IMR-90 (cell line): Measurements from ENCODE around the gene SFSWAP. TPM values are rescaled to one million over a fixed set of nuclear protein-coding genes. Genes with fewer than 3 reads are reported as not detected.
"Not testable (repeated sequence)": the region's sequence is repeated elsewhere in the genome, so short reads cannot be mapped to it uniquely, and the experiment has no call there.

Experiments
- ATAC-seq: fragments of 200-7000 bp; cut with Tn5 transposase; 2 replicates; pipeline ENCODE4 v1.9.1; 2020; ENCODE audit warnings: low read depth, mild to moderate bottlenecking, moderate library complexity
- BruUV-seq: library from RNA; stranded (reverse); fragments of 400-500 nt; replicated peaks from 2 replicates; lab custom pipeline; 2021; lab: Mats Ljungman, UMichigan
- CTCF ChIA-PET: fragments of 300-600 bp; formaldehyde crosslinking; extraction: SDS; loops from one replicate; lab custom pipeline; 2021; ENCODE audit warnings: antibody characterized with exemption; lab: Yijun Ruan, JAX
- POLR2A ChIA-PET: fragments of 300-600 bp; sonication (Branson Sonifier 250); formaldehyde crosslinking; loops from one replicate; lab custom pipeline; 2022; ENCODE audit warnings: antibody characterized with exemption; ENCODE audit not compliant: unreplicated experiment; lab: Charles Lee
- DNase-seq: peaks from one replicate; pipeline ENCODE4 v3.0.0; 2013
- H2AFZ ChIP-seq: replicated peaks from 2 replicates; pipeline ENCODE3; 2013; ENCODE audit warnings: low read length, mild to moderate bottlenecking; ENCODE audit not compliant: poor library complexity
- H2AK5ac ChIP-seq: 2 replicates; pipeline ENCODE4 v1.6.1; 2013; ENCODE audit warnings: low read depth, low read length, inconsistent platforms
- H2AK9ac ChIP-seq: replicated peaks from 2 replicates; pipeline ENCODE3; 2013; ENCODE audit warnings: mild to moderate bottlenecking, low read depth, low read length, moderate library complexity; ENCODE audit not compliant: poor library complexity
- H2BK120ac ChIP-seq: 2 replicates; pipeline ENCODE4 v1.6.1; 2013; ENCODE audit warnings: low read depth, low read length, inconsistent platforms
- H2BK15ac ChIP-seq: 3 replicates; pipeline ENCODE4 v1.6.1; 2013; ENCODE audit warnings: low read depth, low read length, inconsistent platforms
- H2BK20ac ChIP-seq: 2 replicates; pipeline ENCODE4 v1.6.1; 2013; ENCODE audit warnings: low read depth, mild to moderate bottlenecking, inconsistent platforms, low read length, moderate library complexity
- H2BK5ac ChIP-seq: 2 replicates; pipeline ENCODE4 v1.6.1; 2013; ENCODE audit warnings: mild to moderate bottlenecking, low read depth, low read length, inconsistent platforms; ENCODE audit not compliant: poor library complexity, severe bottlenecking
- H3K14ac ChIP-seq: replicated peaks from 2 replicates; pipeline ENCODE4 v1.6.1; 2013; ENCODE audit warnings: low read depth, low read length, inconsistent platforms
- H3K18ac ChIP-seq: 2 replicates; pipeline ENCODE4 v1.6.1; 2013; ENCODE audit warnings: low read depth, low read length, control low read depth
- H3K23ac ChIP-seq: 2 replicates; pipeline ENCODE4 v1.6.1; 2013; ENCODE audit warnings: low read depth, low read length, inconsistent platforms
- H3K27ac ChIP-seq: 2 replicates; pipeline ENCODE4 v1.5.1; 2013; ENCODE audit warnings: mild to moderate bottlenecking, control low read depth, low read length; ENCODE audit not compliant: insufficient read depth
- H3K27me3 ChIP-seq: 2 replicates; pipeline ENCODE4 v1.6.1; 2013; ENCODE audit warnings: low read length; ENCODE audit not compliant: control insufficient read depth, insufficient read depth
- H3K36me3 ChIP-seq: 2 replicates; pipeline ENCODE4 v1.6.1; 2013; ENCODE audit warnings: low read length, mixed read lengths; ENCODE audit not compliant: control insufficient read depth, insufficient read depth
- H3K4ac ChIP-seq: 2 replicates; pipeline ENCODE4 v1.6.1; 2013; ENCODE audit warnings: low read depth, low read length, inconsistent platforms
- H3K4me1 ChIP-seq: 2 replicates; pipeline ENCODE4 v1.6.1; 2013; ENCODE audit warnings: low read length, mixed read lengths; ENCODE audit not compliant: control insufficient read depth, insufficient read depth
- H3K4me2 ChIP-seq: 2 replicates; pipeline ENCODE4 v1.6.1; 2013; ENCODE audit warnings: low read depth, mild to moderate bottlenecking, control low read depth, low read length, moderate library complexity
- H3K4me3 ChIP-seq: 2 replicates; pipeline ENCODE4 v1.5.1; 2013; ENCODE audit warnings: low read depth, mild to moderate bottlenecking, control low read depth, low read length, moderate library complexity; ENCODE audit not compliant: insufficient read depth
- H3K56ac ChIP-seq: 2 replicates; pipeline ENCODE4 v1.6.1; 2013; ENCODE audit warnings: low read length, inconsistent platforms; ENCODE audit not compliant: insufficient read depth; ENCODE audit errors: extremely low read depth
- H3K79me1 ChIP-seq, 2 experiments: 2 replicates each; pipeline ENCODE4 v1.6.1; 2013; ENCODE audit warnings: low read length in 2 of 2, inconsistent platforms in 1 of 2, low read depth in 1 of 2
- H3K9ac ChIP-seq: 2 replicates; pipeline ENCODE4 v1.6.1; 2013; ENCODE audit warnings: low read depth, low read length, control low read depth
- H3K9me1 ChIP-seq: 2 replicates; pipeline ENCODE4 v1.6.1; 2013; ENCODE audit warnings: low read length, inconsistent platforms; ENCODE audit not compliant: insufficient read depth
- H3K9me3 ChIP-seq: 2 replicates; pipeline ENCODE4 v1.6.1; 2013; ENCODE audit warnings: low read length; ENCODE audit not compliant: control insufficient read depth, insufficient read depth
- H4K20me1 ChIP-seq: 2 replicates; pipeline ENCODE4 v1.6.1; 2013; ENCODE audit warnings: low read length, inconsistent platforms; ENCODE audit not compliant: insufficient read depth
- H4K5ac ChIP-seq: 2 replicates; pipeline ENCODE4 v1.6.1; 2013; ENCODE audit warnings: mild to moderate bottlenecking, low read depth, low read length, control low read depth
- H4K8ac ChIP-seq, 2 experiments: 2 replicates each; pipeline ENCODE4 v1.6.1; 2013; ENCODE audit warnings: low read depth in 2 of 2, low read length in 2 of 2, control low read depth in 1 of 2, inconsistent platforms in 1 of 2
- H4K91ac ChIP-seq: 2 replicates; pipeline ENCODE4 v1.6.1; 2013; ENCODE audit warnings: low read depth, low read length, inconsistent platforms; ENCODE audit not compliant: insufficient read depth
- WGBS, 2 experiments: methylation state at CpG; one replicate each; pipeline versions ENCODE4 v1.1.5 to v1.1.7; 2013; ENCODE audit warnings: missing lambda C conversion rate in 2 of 2; ENCODE audit not compliant: insufficient read length in 1 of 2; ENCODE audit errors: extremely low coverage in 2 of 2; 5-methylcytosine and 5-hydroxymethylcytosine counted together
- dilution Hi-C: fragments of 300-500 bp; cut with HindIII; formaldehyde crosslinking; loops from one replicate; pipeline ENCODE4 v1.14.3; 2018; ENCODE audit warnings: low sequenced_read_pairs; ENCODE audit not compliant: unreplicated experiment
- in situ Hi-C: fragments of 300-500 bp; cut with MboI; formaldehyde crosslinking; loops from 3 replicates; pipeline ENCODE4 v1.14.3; 2019; ENCODE audit warnings: low sequenced_read_pairs, inconsistent platforms, mixed read lengths
- intact Hi-C: fragments of 100-400 bp; cut with micrococcal nuclease; formaldehyde crosslinking; loops from 2 replicates; pipeline ENCODE4 v1.10.0; 2022
- polyA plus RNA-seq, 3 experiments: library from polyadenylated mRNA; depleted of rRNA; stranded (reverse); fragments of >200 nt; gene quantifications; 2 replicates each; pipeline ENCODE4 v1.2.3, GENCODE V29; 2012; ENCODE audit warnings: low replicate concordance in 1 of 3
- total RNA-seq: library from RNA; depleted of rRNA; stranded (reverse); fragments of >200 nt; gene quantifications from 2 replicates; pipeline ENCODE4 v1.2.3, GENCODE V29; 2012

The SFSWAP gene
- total and polyA plus RNA-seq, 2 of the 4 experiments (the other 2 are of a cell fraction): 19.7 to 22.4 TPM

- H3K79me1 ChIP-seq: peaks cover 10 to 20% of the 10 kb centered on the region in 2 experiments; a peak in 3 of 4 replicates
- H3K36me3 ChIP-seq: peaks cover 41% of the 10 kb centered on the region
- H3K4me2 ChIP-seq, H2BK5ac ChIP-seq, H3K9me1 ChIP-seq, BruUV-seq, ATAC-seq, POLR2A ChIA-PET, H2BK15ac ChIP-seq, DNase-seq, H3K18ac ChIP-seq, H2AK5ac ChIP-seq, H3K9ac ChIP-seq, H3K4me1 ChIP-seq, H3K27ac ChIP-seq, H4K8ac ChIP-seq, CTCF ChIA-PET, H3K4ac ChIP-seq, H3K9me3 ChIP-seq, H3K14ac ChIP-seq, H4K5ac ChIP-seq, dilution Hi-C loops, H3K56ac ChIP-seq, H3K4me3 ChIP-seq, H4K91ac ChIP-seq, H3K23ac ChIP-seq, H3K27me3 ChIP-seq, H2BK120ac ChIP-seq, H4K20me1 ChIP-seq, intact Hi-C loops, H2AFZ ChIP-seq, H2BK20ac ChIP-seq, in situ Hi-C loops, H2AK9ac ChIP-seq: not testable (repeated sequence)
- WGBS, 2 experiments: 90% methylated on average over 2 of the region's 8 CpGs; no CpG with 5 or more reads in 1 of the 2 experiments
These were observed 32.5 kb downstream of the SFSWAP start for GRCh38 chr12:131743410-131743809.

GRCh38 chr12:131743880-131744279 lies 33.0 kb downstream of the SFSWAP start:
- H3K27me3 ChIP-seq, H4K20me1 ChIP-seq, H2BK15ac ChIP-seq, H4K91ac ChIP-seq, ATAC-seq, H2AK5ac ChIP-seq, H4K5ac ChIP-seq, H4K8ac ChIP-seq, H3K56ac ChIP-seq, H3K4ac ChIP-seq, DNase-seq, H2BK120ac ChIP-seq, H2BK20ac ChIP-seq, H3K14ac ChIP-seq, intact Hi-C loops, H2AFZ ChIP-seq, H3K9me3 ChIP-seq, dilution Hi-C loops, H2BK5ac ChIP-seq, H3K23ac ChIP-seq, CTCF ChIA-PET, H3K9me1 ChIP-seq, H3K4me1 ChIP-seq, H3K18ac ChIP-seq, H3K27ac ChIP-seq, in situ Hi-C loops, H2AK9ac ChIP-seq, BruUV-seq, H3K4me3 ChIP-seq, POLR2A ChIA-PET, H3K9ac ChIP-seq, H3K4me2 ChIP-seq: not testable (repeated sequence)
- Histone ChIP-seq H3K79me1 (peaks cover 13 to 21% of the 10 kb centered on the region in 2 experiments; a peak in 3 of 4 replicates), H3K36me3 (peaks cover 42% of the 10 kb centered on the region)
- 100% methylated on average over 3 of the region's 4 CpGs; no CpG with 5 or more reads in 1 of the 2 experiments for WGBS, 2 experiments
